ENCODE measurements around the gene EHF. TPM values are rescaled to one million over a fixed set of nuclear protein-coding genes. Genes with fewer than 3 reads are reported as not detected.

EHF gene
- total RNA-seq, 1 donor from 2014 or later = 121 TPM

DNA sequence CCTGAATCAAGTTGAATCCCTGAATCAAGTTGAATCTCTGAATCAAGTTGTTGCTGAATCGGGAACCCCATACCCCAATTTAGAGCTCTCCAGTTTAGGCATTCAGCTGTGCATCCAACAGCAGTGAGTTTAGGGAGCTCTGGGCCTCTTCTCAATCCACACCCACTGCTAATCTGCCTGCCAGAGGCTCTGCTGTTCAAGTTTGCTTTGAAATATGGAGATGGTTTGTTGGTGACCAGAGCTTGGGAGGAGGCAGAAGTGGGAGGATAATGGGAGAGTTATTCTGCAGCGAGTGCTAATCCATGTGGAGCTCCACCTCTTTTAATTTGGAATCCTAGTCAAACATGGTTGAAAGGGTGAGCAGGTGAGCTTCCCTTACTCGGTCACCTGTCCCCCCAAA, 22.4 kb downstream of the EHF start:
- no peaks in the 10 kb centered on the region for H3K9me3 ChIP-seq
- no peak for DNase-seq (ENCODE audit: extremely low spot score in 2 of 2)
- H3K27me3 ChIP-seq = no peaks in the 10 kb centered on the region
- H3K36me3 ChIP-seq = no peaks in the 10 kb centered on the region
- H3K4me3 ChIP-seq = no peak overlapping the region
- intact Hi-C loops (cut with DNase I) = no loop called here
- no peak overlapping the region for H3K27ac ChIP-seq
- TF ChIP-seq, protein P1, sequence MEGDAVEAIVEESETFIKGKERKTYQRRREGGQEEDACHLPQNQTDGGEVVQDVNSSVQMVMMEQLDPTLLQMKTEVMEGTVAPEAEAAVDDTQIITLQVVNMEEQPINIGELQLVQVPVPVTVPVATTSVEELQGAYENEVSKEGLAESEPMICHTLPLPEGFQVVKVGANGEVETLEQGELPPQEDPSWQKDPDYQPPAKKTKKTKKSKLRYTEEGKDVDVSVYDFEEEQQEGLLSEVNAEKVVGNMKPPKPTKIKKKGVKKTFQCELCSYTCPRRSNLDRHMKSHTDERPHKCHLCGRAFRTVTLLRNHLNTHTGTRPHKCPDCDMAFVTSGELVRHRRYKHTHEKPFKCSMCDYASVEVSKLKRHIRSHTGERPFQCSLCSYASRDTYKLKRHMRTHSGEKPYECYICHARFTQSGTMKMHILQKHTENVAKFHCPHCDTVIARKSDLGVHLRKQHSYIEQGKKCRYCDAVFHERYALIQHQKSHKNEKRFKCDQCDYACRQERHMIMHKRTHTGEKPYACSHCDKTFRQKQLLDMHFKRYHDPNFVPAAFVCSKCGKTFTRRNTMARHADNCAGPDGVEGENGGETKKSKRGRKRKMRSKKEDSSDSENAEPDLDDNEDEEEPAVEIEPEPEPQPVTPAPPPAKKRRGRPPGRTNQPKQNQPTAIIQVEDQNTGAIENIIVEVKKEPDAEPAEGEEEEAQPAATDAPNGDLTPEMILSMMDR (IDR thresholded peaks at IDR 0.05) = no peak
- TF ChIP-seq POLR2AphosphoS5 (IDR thresholded peaks at IDR 0.05; ENCODE audit: insufficient read depth in 1 of 2, low read depth in 1 of 2) = no peak
- TF ChIP-seq POLR2A (IDR thresholded peaks at IDR 0.05) = no peak
- peaks cover 37% of the 10 kb centered on the region for H3K4me1 ChIP-seq

DNA sequence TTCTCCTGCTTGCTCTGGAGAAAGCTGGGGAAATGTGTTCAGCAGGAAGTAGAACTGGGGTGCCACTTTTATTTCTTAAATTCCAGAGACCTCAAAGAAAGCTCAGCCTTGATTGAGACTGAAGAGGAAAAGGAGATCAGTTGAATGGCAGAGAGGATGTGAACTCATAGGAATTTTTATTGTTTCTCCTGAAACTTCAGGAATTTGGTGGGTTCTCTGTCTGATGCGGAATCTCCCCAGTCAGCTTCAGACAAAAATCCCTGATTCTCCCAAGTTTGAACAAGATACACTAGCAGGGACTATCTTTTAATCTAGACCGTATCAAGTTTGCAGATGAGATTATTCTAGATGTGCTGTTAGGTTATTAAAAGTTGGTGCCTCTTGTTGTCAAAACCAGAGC, 23.0 kb downstream of the EHF start:
- Histone ChIP-seq H3K4me3 (no peak overlapping the region), H3K27ac (no peak overlapping the region), H3K36me3 (no peaks in the 10 kb centered on the region), H3K4me1 (peaks cover 34% of the 10 kb centered on the region), H3K27me3 (no peaks in the 10 kb centered on the region), H3K9me3 (no peaks in the 10 kb centered on the region)
- intact Hi-C loops (cut with DNase I) = no loop called here
- DNase-seq (ENCODE audit: extremely low spot score in 2 of 2) = no peak
- no peak for TF ChIP-seq POLR2AphosphoS5 (IDR thresholded peaks at IDR 0.05; ENCODE audit: insufficient read depth in 1 of 2, low read depth in 1 of 2)
- TF ChIP-seq POLR2A (IDR thresholded peaks at IDR 0.05) = no peak
- TF ChIP-seq, protein P1 (IDR thresholded peaks at IDR 0.05) = no peak

DNA sequence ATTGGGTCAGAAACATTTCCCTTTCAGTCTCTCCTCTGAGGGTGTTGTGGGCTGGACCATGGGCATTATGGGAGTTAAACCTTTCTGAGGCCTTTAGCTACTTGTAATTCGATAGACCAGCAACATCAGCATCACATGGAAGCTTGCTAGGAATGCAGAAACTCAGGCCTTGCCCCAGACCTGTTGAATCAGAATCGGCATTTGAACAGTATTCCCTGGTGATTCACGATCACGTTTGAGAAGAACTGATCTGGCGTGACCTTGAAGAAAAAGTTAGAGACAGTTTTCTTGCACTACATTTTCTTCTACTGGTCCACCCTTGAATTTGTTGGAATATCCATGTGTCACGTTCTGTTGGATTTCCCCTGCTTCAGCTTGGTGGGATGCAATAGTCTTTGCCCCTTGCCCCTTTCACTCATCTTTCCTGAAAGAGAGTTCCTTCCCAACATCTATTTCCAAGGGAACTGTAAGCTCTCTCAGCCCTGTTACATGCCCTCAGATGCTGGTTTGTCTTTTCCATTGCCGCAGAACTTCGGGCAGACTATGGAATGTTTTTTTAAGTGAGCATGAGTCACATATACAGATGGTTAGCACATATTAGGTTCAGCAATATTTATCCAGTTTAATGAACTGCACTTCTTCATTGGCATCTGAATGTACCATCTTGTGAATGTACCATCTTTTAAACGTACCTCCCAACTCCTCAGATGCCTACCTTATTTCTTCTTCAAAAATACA, 23.9 kb downstream of the EHF start:
- Histone ChIP-seq H3K27me3 (no peaks in the 10 kb centered on the region), H3K4me3 (no peak overlapping the region), H3K4me1 (peaks cover 26% of the 10 kb centered on the region), H3K36me3 (no peaks in the 10 kb centered on the region), H3K27ac (no peak overlapping the region), H3K9me3 (no peaks in the 10 kb centered on the region)
- no peak for DNase-seq (ENCODE audit: extremely low spot score in 2 of 2)
- TF ChIP-seq POLR2AphosphoS5 (IDR thresholded peaks at IDR 0.05; ENCODE audit: insufficient read depth in 1 of 2, low read depth in 1 of 2) = peak in 1 of 2 donors; percentile 7
- TF ChIP-seq POLR2A (IDR thresholded peaks at IDR 0.05) = no peak
- TF ChIP-seq, protein P1 (IDR thresholded peaks at IDR 0.05) = no peak
- intact Hi-C loops (cut with DNase I) = no loop called here

DNA sequence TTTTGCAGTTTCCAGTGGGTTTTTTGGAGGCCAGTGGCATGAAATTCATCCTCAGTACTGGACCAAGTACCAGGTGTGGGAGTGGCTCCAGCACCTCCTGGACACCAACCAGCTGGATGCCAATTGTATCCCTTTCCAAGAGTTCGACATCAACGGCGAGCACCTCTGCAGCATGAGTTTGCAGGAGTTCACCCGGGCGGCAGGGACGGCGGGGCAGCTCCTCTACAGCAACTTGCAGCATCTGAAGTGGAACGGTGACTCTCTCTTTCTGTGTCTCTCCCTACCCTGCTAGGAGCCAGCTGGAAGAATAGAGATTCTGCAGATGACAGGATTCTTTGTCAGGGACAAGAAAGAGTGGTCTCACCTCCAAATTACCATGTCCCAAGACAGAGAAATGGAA, 25.5 kb downstream of the EHF start:
- H3K36me3 ChIP-seq = no peaks in the 10 kb centered on the region
- no peaks in the 10 kb centered on the region for H3K9me3 ChIP-seq
- intact Hi-C loops (cut with DNase I) = no loop called here
- TF ChIP-seq POLR2A (IDR thresholded peaks at IDR 0.05) = no peak
- TF ChIP-seq POLR2AphosphoS5 (IDR thresholded peaks at IDR 0.05; ENCODE audit: insufficient read depth in 1 of 2, low read depth in 1 of 2) = no peak
- TF ChIP-seq, protein P1 (IDR thresholded peaks at IDR 0.05) = no peak
- H3K4me1 ChIP-seq = peaks cover 26% of the 10 kb centered on the region
- DNase-seq (ENCODE audit: extremely low spot score in 2 of 2) = no peak
- H3K27ac ChIP-seq = peak overlapping the region; percentile 14
- H3K4me3 ChIP-seq = no peak overlapping the region
- no peaks in the 10 kb centered on the region for H3K27me3 ChIP-seq

DNA sequence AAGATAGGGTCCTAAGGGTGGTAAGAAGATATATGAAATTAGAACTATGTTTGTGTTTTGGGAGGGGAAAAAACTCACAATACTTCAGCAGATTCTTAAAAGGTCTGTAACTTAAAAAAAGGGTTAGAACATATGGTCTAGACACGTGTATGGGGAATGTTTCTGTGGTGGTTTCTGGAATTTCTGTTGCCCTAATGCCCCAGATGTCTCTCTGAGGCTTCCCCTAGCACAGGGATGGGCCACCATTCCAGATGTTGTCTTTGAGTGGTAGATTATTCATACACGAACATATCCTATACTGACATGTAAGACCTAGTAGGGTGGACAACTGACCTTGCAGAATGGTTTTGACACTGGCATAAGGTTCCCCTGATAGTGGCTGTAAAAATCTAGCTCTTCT, 26.2 kb downstream of the EHF start:
- Histone ChIP-seq H3K4me1 (peaks cover 20% of the 10 kb centered on the region), H3K9me3 (no peaks in the 10 kb centered on the region), H3K4me3 (no peak overlapping the region), H3K36me3 (peaks cover 0 to 7% of the 10 kb centered on the region in 2 donors), H3K27me3 (no peaks in the 10 kb centered on the region), H3K27ac (peak overlapping the region; percentile 14)
- DNase-seq (ENCODE audit: extremely low spot score in 2 of 2) = no peak
- TF ChIP-seq POLR2AphosphoS5 (IDR thresholded peaks at IDR 0.05; ENCODE audit: insufficient read depth in 1 of 2, low read depth in 1 of 2) (no peak), POLR2A (IDR thresholded peaks at IDR 0.05) (no peak)
- TF ChIP-seq, protein P1 (IDR thresholded peaks at IDR 0.05) = no peak
- intact Hi-C loops (cut with DNase I) = no loop called here

Data from vagina (tissue), 2 donors.